H9 (cell line): Measurements from ENCODE around the gene UQCR11. TPM values are rescaled to one million over a fixed set of nuclear protein-coding genes. Genes with fewer than 3 reads are reported as not detected.

Source experiments
- DNase-seq: peaks from one replicate; pipeline ENCODE4 v3.0.0-alpha.2; 2017
- H2AFZ ChIP-seq: one replicate; pipeline ENCODE4 v1.6.1; 2013; ENCODE audit warnings: mild to moderate bottlenecking, low read length, control low read depth, moderate library complexity
- H2AK5ac ChIP-seq: 2 replicates; pipeline ENCODE4 v1.6.1; 2013; ENCODE audit warnings: low read length, control low read depth, mixed read lengths; ENCODE audit not compliant: insufficient read length
- H2BK120ac ChIP-seq: one replicate; pipeline ENCODE4 v1.6.1; 2013; ENCODE audit warnings: low read depth, mild to moderate bottlenecking, low read length, control low read depth, inconsistent platforms; ENCODE audit not compliant: poor library complexity, severe bottlenecking
- H2BK12ac ChIP-seq: 2 replicates; pipeline ENCODE4 v1.6.1; 2013; ENCODE audit warnings: low read length, control low read depth, mixed read lengths, low read depth; ENCODE audit not compliant: insufficient read length
- H2BK15ac ChIP-seq: 2 replicates; pipeline ENCODE4 v1.6.1; 2013; ENCODE audit warnings: low read depth, low read length, control low read depth
- H2BK20ac ChIP-seq: one replicate; pipeline ENCODE4 v1.6.1; 2013; ENCODE audit warnings: low read depth, mild to moderate bottlenecking, low read length, control low read depth, inconsistent platforms; ENCODE audit not compliant: poor library complexity, severe bottlenecking
- H2BK5ac ChIP-seq: 2 replicates; pipeline ENCODE4 v1.6.1; 2013; ENCODE audit warnings: low read length, control low read depth, mixed read lengths; ENCODE audit not compliant: insufficient read length
- H3K14ac ChIP-seq: 2 replicates; pipeline ENCODE4 v1.6.1; 2013; ENCODE audit warnings: low read length, control low read depth; ENCODE audit not compliant: insufficient read depth
- H3K18ac ChIP-seq: 2 replicates; pipeline ENCODE4 v1.6.1; 2013; ENCODE audit warnings: low read depth, mild to moderate bottlenecking, mixed read lengths, low read length, control low read depth; ENCODE audit not compliant: insufficient read length
- H3K23ac ChIP-seq: 2 replicates; pipeline ENCODE4 v1.6.1; 2013; ENCODE audit warnings: low read length, control low read depth, mixed read lengths, low read depth; ENCODE audit not compliant: insufficient read length
- H3K23me2 ChIP-seq: 2 replicates; pipeline ENCODE4 v1.6.1; 2013; ENCODE audit warnings: low read depth, mild to moderate bottlenecking, mixed read lengths, low read length, control low read depth; ENCODE audit not compliant: insufficient read length, poor library complexity, severe bottlenecking
- H3K27ac ChIP-seq: 2 replicates; pipeline ENCODE4 v1.5.1; 2013; ENCODE audit warnings: low read length, control low read depth, mixed read lengths, low read depth; ENCODE audit not compliant: insufficient read length
- H3K27me3 ChIP-seq: 2 replicates; pipeline ENCODE4 v1.6.1; 2013; ENCODE audit warnings: low read length, control low read depth, inconsistent platforms; ENCODE audit not compliant: insufficient read depth
- H3K4ac ChIP-seq: 2 replicates; pipeline ENCODE4 v1.6.1; 2013; ENCODE audit warnings: low read depth, mild to moderate bottlenecking, control low read depth, inconsistent platforms, low read length, moderate library complexity
- H3K4me1 ChIP-seq: 2 replicates; pipeline ENCODE4 v1.6.1; 2013; ENCODE audit warnings: low read length, control low read depth, inconsistent platforms; ENCODE audit not compliant: insufficient read depth
- H3K4me2 ChIP-seq: 2 replicates; pipeline ENCODE4 v1.6.1; 2013; ENCODE audit warnings: low read length, control low read depth, mixed read lengths; ENCODE audit not compliant: insufficient read length, insufficient read depth
- H3K56ac ChIP-seq: 2 replicates; pipeline ENCODE4 v1.6.1; 2013; ENCODE audit warnings: low read depth, mild to moderate bottlenecking, mixed read lengths, low read length, control low read depth; ENCODE audit not compliant: insufficient read length
- H3K79me1 ChIP-seq: 2 replicates; pipeline ENCODE4 v1.6.1; 2013; ENCODE audit warnings: low read depth, mild to moderate bottlenecking, moderate library complexity, low read length, control low read depth, inconsistent platforms; ENCODE audit not compliant: insufficient read depth, poor library complexity, severe bottlenecking
- H3K79me2 ChIP-seq: 2 replicates; pipeline ENCODE4 v1.6.1; 2013; ENCODE audit warnings: low read length, control low read depth, inconsistent platforms; ENCODE audit not compliant: insufficient read depth
- H3K9ac ChIP-seq: 2 replicates; pipeline ENCODE4 v1.6.1; 2013; ENCODE audit warnings: low read length, control low read depth, mixed read lengths; ENCODE audit not compliant: insufficient read length; ENCODE audit errors: extremely low read depth
- H3K9me3 ChIP-seq: one replicate; pipeline ENCODE4 v1.6.1; 2013; ENCODE audit warnings: low read depth, low read length, inconsistent platforms; ENCODE audit not compliant: control insufficient read depth
- H3T11ph ChIP-seq: one replicate; pipeline ENCODE4 v1.6.1; 2013; ENCODE audit warnings: mild to moderate bottlenecking, low read length, control low read depth, inconsistent platforms
- H4K20me1 ChIP-seq: one replicate; pipeline ENCODE4 v1.6.1; 2013; ENCODE audit not compliant: control insufficient read depth, insufficient read length, insufficient read depth
- H4K5ac ChIP-seq: 2 replicates; pipeline ENCODE4 v1.6.1; 2013; ENCODE audit warnings: low read depth, mild to moderate bottlenecking, mixed read lengths, low read length, control low read depth; ENCODE audit not compliant: insufficient read length
- H4K8ac ChIP-seq: replicated peaks from 2 replicates; pipeline ENCODE4 v1.6.1; 2013; ENCODE audit warnings: low read length, control low read depth, mixed read lengths, low read depth; ENCODE audit not compliant: insufficient read length
- H4K91ac ChIP-seq: 2 replicates; pipeline ENCODE4 v1.6.1; 2013; ENCODE audit warnings: low read depth, mild to moderate bottlenecking, moderate library complexity, mixed read lengths, low read length, control low read depth; ENCODE audit not compliant: insufficient read length
- H3K27ac Mint-ChIP-seq, 3 experiments: 2 replicates in 2 of 3; 3 replicates in 1 of 3; pipeline ENCODE4 v1.8.0; 2020 to 2021; ENCODE audit warnings: mixed read lengths in 3 of 3, mild to moderate bottlenecking in 1 of 3, moderate library complexity in 1 of 3
- H3K27me3 Mint-ChIP-seq: 2 replicates; pipeline ENCODE4 v1.8.0; 2021; ENCODE audit warnings: low read depth, mild to moderate bottlenecking, moderate library complexity, mixed read lengths
- H3K36me3 Mint-ChIP-seq, 3 experiments: 2 replicates in 2 of 3; 3 replicates in 1 of 3; pipeline ENCODE4 v1.8.0; 2020 to 2021; ENCODE audit warnings: low read depth in 3 of 3, mixed read lengths in 3 of 3; ENCODE audit not compliant: insufficient read depth in 1 of 3
- H3K4me1 Mint-ChIP-seq, 2 experiments: 2 replicates each; pipeline ENCODE4 v1.8.0; 2020; ENCODE audit warnings: mixed read lengths in 2 of 2
- H3K4me3 Mint-ChIP-seq, 2 experiments: 2 replicates in 1 of 2; 3 replicates in 1 of 2; pipeline ENCODE4 v1.8.0; 2020 to 2021; ENCODE audit warnings: mild to moderate bottlenecking in 2 of 2, mixed read lengths in 2 of 2, moderate library complexity in 1 of 2
- H3K9me3 Mint-ChIP-seq, 2 experiments: 2 replicates in 1 of 2; 3 replicates in 1 of 2; pipeline ENCODE4 v1.8.0; 2020; ENCODE audit warnings: mild to moderate bottlenecking in 2 of 2, mixed read lengths in 2 of 2, moderate library complexity in 1 of 2
- CTCF ChIP-seq: fragments of 200-600 bp; sonication (generic); conservative IDR thresholded peaks from 3 replicates; pipeline ENCODE4 v1.8.0; 2021; ENCODE audit warnings: antibody characterized with exemption, mild to moderate bottlenecking
- WGBS: extraction: QIAGEN DNeasy Blood & Tissue Kit; methylation state at CpG from one replicate; pipeline ENCODE4 v1.1.7; 2013; ENCODE audit warnings: missing lambda C conversion rate, low lambda C conversion rate, mixed read lengths; ENCODE audit not compliant: insufficient read length; ENCODE audit errors: extremely low coverage; 5-methylcytosine and 5-hydroxymethylcytosine counted together
- total RNA-seq: library from RNA; stranded (reverse); gene quantifications from 2 replicates; pipeline ENCODE4 v1.2.1, GENCODE V29; 2021

The UQCR11 gene
- total RNA-seq, 1 experiment from 2014 or later, result 174 TPM

DNA sequence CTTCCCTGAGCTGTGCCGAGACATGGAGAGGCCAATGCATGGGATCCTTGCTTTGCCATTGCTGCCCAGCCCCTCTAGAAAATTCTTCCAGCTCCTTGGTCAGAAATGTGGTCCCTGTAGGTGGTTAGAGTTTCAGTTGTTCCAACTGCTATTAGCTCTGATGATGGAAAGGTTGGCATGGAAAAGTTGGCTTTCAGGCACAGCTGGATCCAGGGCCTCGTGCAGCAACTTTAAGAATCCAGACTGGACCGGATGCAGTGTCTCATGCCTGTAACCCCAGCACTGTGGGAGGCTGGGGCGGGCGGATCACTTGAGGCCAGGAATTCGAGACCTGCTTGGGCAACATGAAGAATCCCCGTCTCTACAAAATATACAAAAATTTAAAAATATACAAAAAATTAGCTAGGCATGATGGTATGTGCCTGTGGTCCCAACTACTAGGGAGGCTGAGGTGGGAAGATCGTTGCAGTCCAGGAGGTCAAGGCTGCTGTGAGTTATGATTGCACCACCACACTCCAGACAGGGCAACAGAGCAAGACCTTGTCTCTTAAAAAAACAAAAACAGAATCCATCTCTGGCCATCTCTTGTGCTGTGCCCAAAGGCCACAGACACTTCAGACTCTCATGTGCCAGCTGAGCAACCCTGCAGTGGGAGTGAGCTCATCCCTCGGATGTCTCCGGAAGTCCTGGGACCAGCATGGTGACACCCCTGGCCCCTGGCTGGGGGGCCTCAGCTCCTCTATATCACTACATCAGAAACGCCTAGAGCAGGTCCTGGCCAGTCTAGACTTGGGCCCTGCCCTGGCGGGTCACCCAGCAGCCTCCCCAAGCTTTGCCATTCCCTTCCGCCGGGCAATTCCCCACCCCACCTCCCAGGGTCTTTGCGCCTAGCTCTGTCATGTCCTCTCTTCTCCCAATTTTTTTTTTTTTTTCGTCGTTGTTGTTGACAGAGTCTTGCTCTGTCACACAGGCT lies 53.9 kb downstream of the UQCR11 start:
- Histone ChIP-seq H4K20me1 (no peaks in the 10 kb centered on the region), H3K56ac (no peak overlapping the region), H2BK20ac (no peak overlapping the region), H3K4me2 (no peak overlapping the region), H3K23me2 (no peaks in the 10 kb centered on the region), H3T11ph (no peak overlapping the region), H4K91ac (no peak overlapping the region), H2BK120ac (no peak overlapping the region), H2BK15ac (no peak overlapping the region), H3K18ac (no peak overlapping the region), H4K5ac (no peak overlapping the region), H3K14ac (no peak overlapping the region), H3K9me3 (no peaks in the 10 kb centered on the region), H3K27ac (no peak overlapping the region), H3K79me1 (no peaks in the 10 kb centered on the region), H3K4ac (no peak overlapping the region), H2AK5ac (no peak overlapping the region), H3K23ac (no peak overlapping the region), H4K8ac (no peak overlapping the region), H2AFZ (no peak overlapping the region), H2BK12ac (no peak overlapping the region), H3K27me3 (no peaks in the 10 kb centered on the region), H2BK5ac (no peak overlapping the region), H3K4me1 (no peaks in the 10 kb centered on the region), H3K9ac (no peak overlapping the region), H3K79me2 (no peaks in the 10 kb centered on the region)
- TF ChIP-seq CTCF, result no peak
- Mint-ChIP-seq H3K27me3 (peaks cover 3% of the 10 kb centered on the region), H3K9me3 (no peaks in the 10 kb centered on the region; a peak in 2 of 5 replicates), H3K27ac (peak overlapping the region in 1 of 3 experiments; percentile 66; a peak in 1 of 7 replicates), H3K36me3 (peaks cover 0 to 6% (median 4%) of the 10 kb centered on the region in 3 experiments; a peak in 5 of 7 replicates), H3K4me3 (no peak overlapping the region), H3K4me1 (no peaks in the 10 kb centered on the region)
- DNase-seq, result no peak
- no CpG with 5 or more reads among the region's 17 CpGs for WGBS
